ENCODE data around the gene PHKA1.

DNA sequence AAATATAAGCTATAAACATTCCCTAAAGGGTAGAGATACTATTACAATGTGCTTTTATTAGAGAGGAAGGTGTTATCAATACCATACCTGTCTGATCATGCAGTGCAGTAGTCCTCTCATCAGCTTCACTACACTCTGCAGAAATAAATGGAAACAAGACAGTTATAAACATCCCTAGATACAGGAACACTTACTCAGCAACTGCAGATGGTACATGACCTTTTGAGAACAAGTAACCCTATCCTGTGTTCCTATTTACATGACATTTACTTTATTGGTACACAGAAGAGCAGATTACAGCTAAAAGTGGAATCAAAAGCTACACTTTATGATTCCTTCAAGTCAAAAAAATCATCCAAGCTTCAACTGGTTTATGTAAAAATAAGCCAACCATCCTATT, 9.0 kb downstream of the PHKA1 start:
- TF ChIP-seq POLR2A (IDR thresholded peaks at IDR 0.05; ENCODE audit: borderline replicate concordance, extremely low read depth, insufficient read depth, insufficient read length) (no peak), EZH2phosphoT487 (IDR thresholded peaks at IDR 0.05; ENCODE audit: borderline replicate concordance) (no peak), SRF (IDR thresholded peaks at IDR 0.05; ENCODE audit: low read depth) (no peak), RAD21 (IDR thresholded peaks at IDR 0.05; ENCODE audit: low read depth) (no peak), SIN3A (IDR thresholded peaks at IDR 0.05; ENCODE audit: low read depth) (no peak), EZH2 (IDR thresholded peaks at IDR 0.05) (no peak), CBX3 (IDR thresholded peaks at IDR 0.05; ENCODE audit: low read depth) (no peak), POLR2AphosphoS5 (IDR thresholded peaks at IDR 0.05; ENCODE audit: low read depth, low read length) (no peak)
- TF ChIP-seq, protein P1, sequence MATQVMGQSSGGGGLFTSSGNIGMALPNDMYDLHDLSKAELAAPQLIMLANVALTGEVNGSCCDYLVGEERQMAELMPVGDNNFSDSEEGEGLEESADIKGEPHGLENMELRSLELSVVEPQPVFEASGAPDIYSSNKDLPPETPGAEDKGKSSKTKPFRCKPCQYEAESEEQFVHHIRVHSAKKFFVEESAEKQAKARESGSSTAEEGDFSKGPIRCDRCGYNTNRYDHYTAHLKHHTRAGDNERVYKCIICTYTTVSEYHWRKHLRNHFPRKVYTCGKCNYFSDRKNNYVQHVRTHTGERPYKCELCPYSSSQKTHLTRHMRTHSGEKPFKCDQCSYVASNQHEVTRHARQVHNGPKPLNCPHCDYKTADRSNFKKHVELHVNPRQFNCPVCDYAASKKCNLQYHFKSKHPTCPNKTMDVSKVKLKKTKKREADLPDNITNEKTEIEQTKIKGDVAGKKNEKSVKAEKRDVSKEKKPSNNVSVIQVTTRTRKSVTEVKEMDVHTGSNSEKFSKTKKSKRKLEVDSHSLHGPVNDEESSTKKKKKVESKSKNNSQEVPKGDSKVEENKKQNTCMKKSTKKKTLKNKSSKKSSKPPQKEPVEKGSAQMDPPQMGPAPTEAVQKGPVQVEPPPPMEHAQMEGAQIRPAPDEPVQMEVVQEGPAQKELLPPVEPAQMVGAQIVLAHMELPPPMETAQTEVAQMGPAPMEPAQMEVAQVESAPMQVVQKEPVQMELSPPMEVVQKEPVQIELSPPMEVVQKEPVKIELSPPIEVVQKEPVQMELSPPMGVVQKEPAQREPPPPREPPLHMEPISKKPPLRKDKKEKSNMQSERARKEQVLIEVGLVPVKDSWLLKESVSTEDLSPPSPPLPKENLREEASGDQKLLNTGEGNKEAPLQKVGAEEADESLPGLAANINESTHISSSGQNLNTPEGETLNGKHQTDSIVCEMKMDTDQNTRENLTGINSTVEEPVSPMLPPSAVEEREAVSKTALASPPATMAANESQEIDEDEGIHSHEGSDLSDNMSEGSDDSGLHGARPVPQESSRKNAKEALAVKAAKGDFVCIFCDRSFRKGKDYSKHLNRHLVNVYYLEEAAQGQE (IDR thresholded peaks at IDR 0.05; ENCODE audit: low read depth) = no peak
- TF ChIP-seq, protein P2, sequence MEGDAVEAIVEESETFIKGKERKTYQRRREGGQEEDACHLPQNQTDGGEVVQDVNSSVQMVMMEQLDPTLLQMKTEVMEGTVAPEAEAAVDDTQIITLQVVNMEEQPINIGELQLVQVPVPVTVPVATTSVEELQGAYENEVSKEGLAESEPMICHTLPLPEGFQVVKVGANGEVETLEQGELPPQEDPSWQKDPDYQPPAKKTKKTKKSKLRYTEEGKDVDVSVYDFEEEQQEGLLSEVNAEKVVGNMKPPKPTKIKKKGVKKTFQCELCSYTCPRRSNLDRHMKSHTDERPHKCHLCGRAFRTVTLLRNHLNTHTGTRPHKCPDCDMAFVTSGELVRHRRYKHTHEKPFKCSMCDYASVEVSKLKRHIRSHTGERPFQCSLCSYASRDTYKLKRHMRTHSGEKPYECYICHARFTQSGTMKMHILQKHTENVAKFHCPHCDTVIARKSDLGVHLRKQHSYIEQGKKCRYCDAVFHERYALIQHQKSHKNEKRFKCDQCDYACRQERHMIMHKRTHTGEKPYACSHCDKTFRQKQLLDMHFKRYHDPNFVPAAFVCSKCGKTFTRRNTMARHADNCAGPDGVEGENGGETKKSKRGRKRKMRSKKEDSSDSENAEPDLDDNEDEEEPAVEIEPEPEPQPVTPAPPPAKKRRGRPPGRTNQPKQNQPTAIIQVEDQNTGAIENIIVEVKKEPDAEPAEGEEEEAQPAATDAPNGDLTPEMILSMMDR (IDR thresholded peaks at IDR 0.05 in 2 of 3, conservative IDR thresholded peaks at IDR 0.05 in 1 of 3; ENCODE audit: borderline replicate concordance in 1 of 3, insufficient read depth in 1 of 3, low read depth in 2 of 3, low read length in 2 of 3) = no peak
